SH-SY5Y (cell line): ENCODE measurements around the gene XPNPEP3.

Experiments used
- GATA2 ChIP-seq: IDR thresholded peaks from 2 replicates; pipeline ENCODE4 v1.6.1; 2011; ENCODE audit warnings: mild to moderate bottlenecking, low read depth, low read length
- GATA3 ChIP-seq: IDR thresholded peaks from 2 replicates; pipeline ENCODE4 v1.6.1; 2011; ENCODE audit warnings: low read depth, mild to moderate bottlenecking, low read length, moderate library complexity

DNA sequence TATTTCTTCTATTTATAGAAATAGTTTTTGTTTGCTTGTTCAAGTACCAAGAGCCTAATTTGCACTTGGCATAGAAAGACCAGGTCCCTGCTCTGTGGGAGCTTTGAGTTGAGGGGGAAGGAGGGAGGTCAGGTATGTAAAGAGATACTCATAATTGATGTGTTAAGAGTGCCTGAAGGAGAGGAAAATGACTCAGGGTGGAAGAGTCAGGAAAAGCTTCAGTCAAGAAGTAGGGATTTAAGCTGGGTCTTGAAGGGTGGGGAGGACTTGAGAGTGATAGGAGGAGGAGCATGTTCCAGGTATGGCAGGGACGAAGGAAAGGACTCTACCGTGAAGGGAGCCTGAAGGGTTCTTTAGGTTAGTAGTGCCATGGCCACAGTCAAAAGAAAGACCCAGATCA lies 103.2 kb downstream of the XPNPEP3 start:
- TF ChIP-seq GATA3 = no peak
- TF ChIP-seq GATA2 = no peak
